GM23338 (cell line): ENCODE results near the gene AADAC. TPM values are rescaled to one million over a fixed set of nuclear protein-coding genes. Genes with fewer than 3 reads are reported as not detected.

Experiments
- ATAC-seq: fragments of 200-7000 bp; cut with Tn5 transposase; 3 replicates; pipeline ENCODE4 v1.9.1; 2020
- DNase-seq: peaks from one replicate; pipeline ENCODE4 v3.0.0-alpha.2; 2015; ENCODE audit warnings: low spot score
- H2AFZ ChIP-seq: fragments of 200-600 bp; sonication (generic); 2 replicates; pipeline ENCODE4 v1.8.0; 2016; ENCODE audit warnings: antibody characterized with exemption, mild to moderate bottlenecking, moderate library complexity
- H3F3A ChIP-seq: fragments of 200-600 bp; sonication (generic); replicated peaks from 2 replicates; pipeline ENCODE4 v1.8.0; 2017; ENCODE audit warnings: antibody characterized with exemption, mixed run types, low read depth
- H3K27ac ChIP-seq: fragments of 200-600 bp; sonication (generic); 2 replicates; pipeline ENCODE4 v1.6.1; 2016; ENCODE audit warnings: low read depth
- H3K27me3 ChIP-seq: fragments of 200-600 bp; sonication (generic); 2 replicates; pipeline ENCODE4 v1.8.0; 2016; ENCODE audit warnings: mild to moderate bottlenecking, mixed run types, moderate library complexity; ENCODE audit not compliant: insufficient read depth
- H3K36me3 ChIP-seq: fragments of 200-600 bp; sonication (generic); 2 replicates; pipeline ENCODE4 v1.8.0; 2016; ENCODE audit warnings: mild to moderate bottlenecking; ENCODE audit not compliant: insufficient read depth
- H3K4me1 ChIP-seq: fragments of 200-600 bp; sonication (generic); 2 replicates; pipeline ENCODE4 v1.8.0; 2016; ENCODE audit warnings: mild to moderate bottlenecking, moderate library complexity; ENCODE audit not compliant: insufficient read depth
- H3K4me2 ChIP-seq: fragments of 200-600 bp; sonication (generic); 2 replicates; pipeline ENCODE4 v1.7.1; 2017; ENCODE audit warnings: mixed run types
- H3K4me3 ChIP-seq: fragments of 200-600 bp; sonication (generic); 2 replicates; pipeline ENCODE4 v1.6.1; 2016; ENCODE audit warnings: mixed run types
- H3K79me2 ChIP-seq: fragments of 200-600 bp; sonication (generic); replicated peaks from 2 replicates; pipeline ENCODE4 v1.8.0; 2017; ENCODE audit warnings: mild to moderate bottlenecking; ENCODE audit not compliant: insufficient read depth
- H3K9me2 ChIP-seq: fragments of 200-600 bp; sonication (generic); 2 replicates; pipeline ENCODE4 v1.8.0; 2017; ENCODE audit not compliant: insufficient read depth
- H4K20me1 ChIP-seq: fragments of 200-600 bp; sonication (generic); replicated peaks from 2 replicates; pipeline ENCODE4 v1.8.0; 2017; ENCODE audit warnings: mild to moderate bottlenecking; ENCODE audit not compliant: insufficient read depth
- H3K27ac Mint-ChIP-seq: 2 replicates; pipeline ENCODE4 v1.8.0; 2020; ENCODE audit warnings: inconsistent platforms, mild to moderate bottlenecking, moderate library complexity, mixed read lengths
- H3K27me3 Mint-ChIP-seq: 3 replicates; pipeline ENCODE4 v1.8.0; 2022; ENCODE audit warnings: low read depth, mild to moderate bottlenecking, moderate library complexity, mixed read lengths, inconsistent platforms; ENCODE audit not compliant: insufficient read depth, poor library complexity
- H3K36me3 Mint-ChIP-seq: 3 replicates; pipeline ENCODE4 v1.8.0; 2021; ENCODE audit warnings: low read depth, mild to moderate bottlenecking, inconsistent platforms, moderate library complexity, mixed read lengths
- H3K4me1 Mint-ChIP-seq: 3 replicates; pipeline ENCODE4 v1.8.0; 2020; ENCODE audit warnings: mild to moderate bottlenecking, inconsistent platforms, mixed read lengths
- H3K4me3 Mint-ChIP-seq: 3 replicates; pipeline ENCODE4 v1.8.0; 2021; ENCODE audit warnings: moderate library complexity, mild to moderate bottlenecking, inconsistent platforms, mixed read lengths
- H3K9me3 Mint-ChIP-seq: 3 replicates; pipeline ENCODE4 v1.8.0; 2020; ENCODE audit warnings: moderate library complexity, mild to moderate bottlenecking, inconsistent platforms, mixed read lengths
- CREB1 ChIP-seq: fragments of 250-450 bp; sonication (Bioruptor Pico); IDR thresholded peaks from 2 replicates; pipeline ENCODE4 v1.5.0; 2020; ENCODE audit warnings: low read depth, mild to moderate bottlenecking, moderate library complexity
- EZH2phosphoT487 ChIP-seq: fragments of 200-600 bp; sonication (generic); IDR thresholded peaks from one replicate; pipeline ENCODE4 v1.8.1; 2018; ENCODE audit warnings: antibody characterized with exemption; ENCODE audit not compliant: unreplicated experiment
- NANOG ChIP-seq: IDR thresholded peaks from 2 replicates; pipeline ENCODE4 v1.6.1; 2016; ENCODE audit warnings: antibody characterized with exemption, borderline replicate concordance
- POLR2AphosphoS5 ChIP-seq: IDR thresholded peaks from 2 replicates; pipeline ENCODE4 v1.6.1; 2016; ENCODE audit warnings: antibody characterized with exemption, low read depth
- STAT1 ChIP-seq: IDR thresholded peaks from one replicate; pipeline ENCODE4 v1.6.1; 2016; ENCODE audit warnings: antibody characterized with exemption; ENCODE audit not compliant: unreplicated experiment
- ZNF331 ChIP-seq: fragments of 250-450 bp; sonication (Bioruptor Pico); IDR thresholded peaks from 2 replicates; pipeline ENCODE4 v1.5.0; 2020; ENCODE audit warnings: low read depth, mild to moderate bottlenecking, moderate library complexity
- polyA plus RNA-seq: library from polyadenylated mRNA; unstranded; fragments of >200 nt; fragmentation: Nextera tagmentation; extraction: Ambion mirVana; gene quantifications from 2 replicates; pipeline ENCODE4 v1.2.1, GENCODE V29; 2016
- total RNA-seq: library from RNA; depleted of rRNA; stranded (reverse); fragments of >200 nt; shearing (Covaris generic); gene quantifications from 2 replicates; pipeline ENCODE4 v1.2.3, GENCODE V29; 2014
- TF ChIP-seq, protein P1 (sequence below): fragments of 250-450 bp; sonication (Bioruptor Pico); IDR thresholded peaks from 2 replicates; pipeline ENCODE4 v1.5.0; 2020; ENCODE audit warnings: mild to moderate bottlenecking, moderate library complexity
- TF ChIP-seq, protein P2 (sequence below), 2 experiments: fragments of 200-600 bp in 1 of 2; sonication (generic) in 1 of 2; conservative IDR thresholded peaks; 2 replicates each; pipeline versions ENCODE4 v1.5.1 to v1.6.1; 2016 to 2017; ENCODE audit warnings: antibody characterized with exemption in 2 of 2, low read depth in 2 of 2, mild to moderate bottlenecking in 2 of 2, moderate library complexity in 1 of 2
- TF ChIP-seq, protein P3 (sequence below): IDR thresholded peaks from one replicate; pipeline ENCODE4 v1.6.1; 2018; ENCODE audit warnings: antibody characterized with exemption; ENCODE audit not compliant: unreplicated experiment

Gene AADAC
- total and polyA plus RNA-seq, 2 experiments from 2014 or later = not detected

DNA sequence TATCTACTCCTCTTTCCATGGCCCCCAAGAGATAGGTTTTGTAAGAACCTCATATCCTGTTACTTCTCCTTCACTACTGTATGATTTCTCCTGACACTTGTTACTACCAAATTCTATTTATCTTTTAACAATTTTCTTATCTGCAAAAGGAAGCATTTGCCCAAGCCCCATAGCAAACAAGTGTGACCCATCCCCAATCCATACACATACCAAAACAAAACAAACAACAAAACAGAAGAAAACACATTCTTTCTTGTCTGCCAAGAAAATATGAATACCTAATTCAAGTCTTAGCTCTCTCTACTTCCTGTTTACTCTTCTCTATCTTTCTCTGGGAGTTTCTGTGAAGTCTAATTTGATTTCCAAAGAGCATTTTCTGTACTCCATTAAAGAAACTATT, 39.0 kb upstream of the AADAC start:
- no peak overlapping the region for H3K4me2 ChIP-seq
- H3K27me3 Mint-ChIP-seq = no peaks in the 10 kb centered on the region
- no peak for TF ChIP-seq CREB1 (CRISPR knock-in tag)
- peak overlapping the region; percentile 81; the same call in 1 of the 2 replicates for H2AFZ ChIP-seq
- H3K27ac Mint-ChIP-seq = no peak overlapping the region; the same call in 1 of the 2 replicates
- ATAC-seq (no peak), DNase-seq (no peak)
- no peak overlapping the region for H3K4me3 Mint-ChIP-seq
- no peaks in the 10 kb centered on the region for H3K9me2 ChIP-seq
- no peak overlapping the region for H3K27ac ChIP-seq
- H3F3A ChIP-seq = no peaks in the 10 kb centered on the region
- peaks cover 5% of the 10 kb centered on the region for H3K4me1 ChIP-seq
- no peaks in the 10 kb centered on the region for H4K20me1 ChIP-seq
- H3K4me3 ChIP-seq = no peak overlapping the region
- no peaks in the 10 kb centered on the region for H3K79me2 ChIP-seq
- no peaks in the 10 kb centered on the region for H3K27me3 ChIP-seq
- H3K9me3 Mint-ChIP-seq = no peaks in the 10 kb centered on the region
- no peaks in the 10 kb centered on the region for H3K36me3 Mint-ChIP-seq
- H3K4me1 Mint-ChIP-seq = peaks cover 4% of the 10 kb centered on the region; the same call in 2 of the 3 replicates
- H3K36me3 ChIP-seq = no peaks in the 10 kb centered on the region

DNA sequence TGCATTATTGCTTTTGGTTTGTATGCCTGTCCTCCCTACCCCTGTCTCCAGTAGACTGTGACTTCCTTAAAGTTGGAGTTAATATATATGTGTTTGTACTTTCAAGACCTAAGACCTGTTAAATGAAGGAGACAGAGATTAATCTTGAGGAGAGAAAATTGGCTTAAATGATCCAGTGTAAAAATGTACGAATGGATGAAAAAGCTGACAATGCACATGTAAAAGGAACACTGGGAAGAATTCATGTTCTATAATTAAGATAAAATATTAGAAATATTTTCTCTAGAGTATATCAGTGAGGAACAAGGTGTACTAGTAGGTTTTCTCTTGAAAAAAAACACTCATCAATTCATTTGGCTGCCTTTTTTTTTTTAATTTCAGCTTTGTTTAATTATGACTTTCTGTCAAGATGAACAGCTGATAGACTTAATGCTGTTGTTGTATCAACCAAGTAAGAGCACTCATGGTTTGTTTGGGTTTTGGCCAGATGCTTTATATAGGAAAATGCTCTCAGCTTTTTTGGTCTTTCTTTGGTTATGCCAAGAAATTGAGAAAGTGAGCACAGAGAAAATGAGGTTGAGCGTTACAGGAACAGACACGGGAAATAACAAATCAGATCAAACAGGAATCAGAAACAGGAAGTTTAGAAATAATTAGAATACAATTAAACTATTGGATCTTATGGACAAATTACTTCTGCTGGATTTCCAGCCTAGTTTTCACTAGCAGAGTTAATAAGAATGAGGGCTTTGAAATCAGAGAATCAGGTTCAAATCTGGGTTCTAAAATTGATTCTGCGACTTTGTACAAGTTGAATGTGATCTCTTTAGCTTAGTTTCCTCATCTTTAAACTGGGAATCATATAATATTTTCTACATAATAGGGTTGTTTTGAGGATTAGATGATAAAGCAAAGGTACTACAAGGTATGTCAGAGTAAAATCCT, 38.3 kb upstream of the AADAC start:
- peaks cover 5% of the 10 kb centered on the region for H3K4me1 ChIP-seq
- peaks cover 4% of the 10 kb centered on the region; the same call in 2 of the 3 replicates for H3K4me1 Mint-ChIP-seq
- no peak overlapping the region; the same call in 1 of the 2 replicates for H3K27ac Mint-ChIP-seq
- no peaks in the 10 kb centered on the region for H3K27me3 Mint-ChIP-seq
- H3K36me3 Mint-ChIP-seq = no peaks in the 10 kb centered on the region
- H3K4me2 ChIP-seq = no peak overlapping the region
- DNase-seq = no peak
- H2AFZ ChIP-seq = peak overlapping the region; percentile 81; the same call in 1 of the 2 replicates
- H3K36me3 ChIP-seq = no peaks in the 10 kb centered on the region
- no peaks in the 10 kb centered on the region for H3F3A ChIP-seq
- no peaks in the 10 kb centered on the region for H4K20me1 ChIP-seq
- no peaks in the 10 kb centered on the region for H3K9me2 ChIP-seq
- H3K4me3 Mint-ChIP-seq = no peak overlapping the region
- H3K9me3 Mint-ChIP-seq = no peaks in the 10 kb centered on the region
- ATAC-seq = no peak
- no peak overlapping the region for H3K27ac ChIP-seq
- H3K4me3 ChIP-seq = no peak overlapping the region
- no peaks in the 10 kb centered on the region for H3K27me3 ChIP-seq
- no peaks in the 10 kb centered on the region for H3K79me2 ChIP-seq
- TF ChIP-seq, protein P1, sequence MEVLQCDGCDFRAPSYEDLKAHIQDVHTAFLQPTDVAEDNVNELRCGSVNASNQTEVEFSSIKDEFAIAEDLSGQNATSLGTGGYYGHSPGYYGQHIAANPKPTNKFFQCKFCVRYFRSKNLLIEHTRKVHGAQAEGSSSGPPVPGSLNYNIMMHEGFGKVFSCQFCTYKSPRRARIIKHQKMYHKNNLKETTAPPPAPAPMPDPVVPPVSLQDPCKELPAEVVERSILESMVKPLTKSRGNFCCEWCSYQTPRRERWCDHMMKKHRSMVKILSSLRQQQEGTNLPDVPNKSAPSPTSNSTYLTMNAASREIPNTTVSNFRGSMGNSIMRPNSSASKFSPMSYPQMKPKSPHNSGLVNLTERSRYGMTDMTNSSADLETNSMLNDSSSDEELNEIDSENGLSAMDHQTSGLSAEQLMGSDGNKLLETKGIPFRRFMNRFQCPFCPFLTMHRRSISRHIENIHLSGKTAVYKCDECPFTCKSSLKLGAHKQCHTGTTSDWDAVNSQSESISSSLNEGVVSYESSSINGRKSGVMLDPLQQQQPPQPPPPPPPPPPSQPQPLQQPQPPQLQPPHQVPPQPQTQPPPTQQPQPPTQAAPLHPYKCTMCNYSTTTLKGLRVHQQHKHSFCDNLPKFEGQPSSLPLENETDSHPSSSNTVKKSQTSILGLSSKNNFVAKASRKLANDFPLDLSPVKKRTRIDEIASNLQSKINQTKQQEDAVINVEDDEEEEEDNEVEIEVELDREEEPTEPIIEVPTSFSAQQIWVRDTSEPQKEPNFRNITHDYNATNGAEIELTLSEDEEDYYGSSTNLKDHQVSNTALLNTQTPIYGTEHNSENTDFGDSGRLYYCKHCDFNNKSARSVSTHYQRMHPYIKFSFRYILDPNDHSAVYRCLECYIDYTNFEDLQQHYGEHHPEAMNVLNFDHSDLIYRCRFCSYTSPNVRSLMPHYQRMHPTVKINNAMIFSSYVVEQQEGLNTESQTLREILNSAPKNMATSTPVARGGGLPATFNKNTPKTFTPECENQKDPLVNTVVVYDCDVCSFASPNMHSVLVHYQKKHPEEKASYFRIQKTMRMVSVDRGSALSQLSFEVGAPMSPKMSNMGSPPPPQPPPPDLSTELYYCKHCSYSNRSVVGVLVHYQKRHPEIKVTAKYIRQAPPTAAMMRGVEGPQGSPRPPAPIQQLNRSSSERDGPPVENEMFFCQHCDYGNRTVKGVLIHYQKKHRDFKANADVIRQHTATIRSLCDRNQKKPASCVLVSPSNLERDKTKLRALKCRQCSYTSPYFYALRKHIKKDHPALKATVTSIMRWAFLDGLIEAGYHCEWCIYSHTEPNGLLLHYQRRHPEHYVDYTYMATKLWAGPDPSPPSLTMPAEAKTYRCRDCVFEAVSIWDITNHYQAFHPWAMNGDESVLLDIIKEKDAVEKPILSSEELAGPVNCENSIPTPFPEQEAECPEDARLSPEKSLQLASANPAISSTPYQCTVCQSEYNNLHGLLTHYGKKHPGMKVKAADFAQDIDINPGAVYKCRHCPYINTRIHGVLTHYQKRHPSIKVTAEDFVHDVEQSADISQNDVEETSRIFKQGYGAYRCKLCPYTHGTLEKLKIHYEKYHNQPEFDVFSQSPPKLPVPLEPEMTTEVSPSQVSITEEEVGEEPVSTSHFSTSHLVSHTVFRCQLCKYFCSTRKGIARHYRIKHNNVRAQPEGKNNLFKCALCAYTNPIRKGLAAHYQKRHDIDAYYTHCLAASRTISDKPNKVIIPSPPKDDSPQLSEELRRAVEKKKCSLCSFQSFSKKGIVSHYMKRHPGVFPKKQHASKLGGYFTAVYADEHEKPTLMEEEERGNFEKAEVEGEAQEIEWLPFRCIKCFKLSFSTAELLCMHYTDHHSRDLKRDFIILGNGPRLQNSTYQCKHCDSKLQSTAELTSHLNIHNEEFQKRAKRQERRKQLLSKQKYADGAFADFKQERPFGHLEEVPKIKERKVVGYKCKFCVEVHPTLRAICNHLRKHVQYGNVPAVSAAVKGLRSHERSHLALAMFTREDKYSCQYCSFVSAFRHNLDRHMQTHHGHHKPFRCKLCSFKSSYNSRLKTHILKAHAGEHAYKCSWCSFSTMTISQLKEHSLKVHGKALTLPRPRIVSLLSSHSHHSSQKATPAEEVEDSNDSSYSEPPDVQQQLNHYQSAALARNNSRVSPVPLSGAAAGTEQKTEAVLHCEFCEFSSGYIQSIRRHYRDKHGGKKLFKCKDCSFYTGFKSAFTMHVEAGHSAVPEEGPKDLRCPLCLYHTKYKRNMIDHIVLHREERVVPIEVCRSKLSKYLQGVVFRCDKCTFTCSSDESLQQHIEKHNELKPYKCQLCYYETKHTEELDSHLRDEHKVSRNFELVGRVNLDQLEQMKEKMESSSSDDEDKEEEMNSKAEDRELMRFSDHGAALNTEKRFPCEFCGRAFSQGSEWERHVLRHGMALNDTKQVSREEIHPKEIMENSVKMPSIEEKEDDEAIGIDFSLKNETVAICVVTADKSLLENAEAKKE (CRISPR knock-in tag) = no peak
- TF ChIP-seq NANOG = no peak
- TF ChIP-seq, protein P2, sequence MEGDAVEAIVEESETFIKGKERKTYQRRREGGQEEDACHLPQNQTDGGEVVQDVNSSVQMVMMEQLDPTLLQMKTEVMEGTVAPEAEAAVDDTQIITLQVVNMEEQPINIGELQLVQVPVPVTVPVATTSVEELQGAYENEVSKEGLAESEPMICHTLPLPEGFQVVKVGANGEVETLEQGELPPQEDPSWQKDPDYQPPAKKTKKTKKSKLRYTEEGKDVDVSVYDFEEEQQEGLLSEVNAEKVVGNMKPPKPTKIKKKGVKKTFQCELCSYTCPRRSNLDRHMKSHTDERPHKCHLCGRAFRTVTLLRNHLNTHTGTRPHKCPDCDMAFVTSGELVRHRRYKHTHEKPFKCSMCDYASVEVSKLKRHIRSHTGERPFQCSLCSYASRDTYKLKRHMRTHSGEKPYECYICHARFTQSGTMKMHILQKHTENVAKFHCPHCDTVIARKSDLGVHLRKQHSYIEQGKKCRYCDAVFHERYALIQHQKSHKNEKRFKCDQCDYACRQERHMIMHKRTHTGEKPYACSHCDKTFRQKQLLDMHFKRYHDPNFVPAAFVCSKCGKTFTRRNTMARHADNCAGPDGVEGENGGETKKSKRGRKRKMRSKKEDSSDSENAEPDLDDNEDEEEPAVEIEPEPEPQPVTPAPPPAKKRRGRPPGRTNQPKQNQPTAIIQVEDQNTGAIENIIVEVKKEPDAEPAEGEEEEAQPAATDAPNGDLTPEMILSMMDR (conservative IDR thresholded peaks at IDR 0.05; ENCODE audit: low read depth in 2 of 2) = no peak
- TF ChIP-seq, protein P3, sequence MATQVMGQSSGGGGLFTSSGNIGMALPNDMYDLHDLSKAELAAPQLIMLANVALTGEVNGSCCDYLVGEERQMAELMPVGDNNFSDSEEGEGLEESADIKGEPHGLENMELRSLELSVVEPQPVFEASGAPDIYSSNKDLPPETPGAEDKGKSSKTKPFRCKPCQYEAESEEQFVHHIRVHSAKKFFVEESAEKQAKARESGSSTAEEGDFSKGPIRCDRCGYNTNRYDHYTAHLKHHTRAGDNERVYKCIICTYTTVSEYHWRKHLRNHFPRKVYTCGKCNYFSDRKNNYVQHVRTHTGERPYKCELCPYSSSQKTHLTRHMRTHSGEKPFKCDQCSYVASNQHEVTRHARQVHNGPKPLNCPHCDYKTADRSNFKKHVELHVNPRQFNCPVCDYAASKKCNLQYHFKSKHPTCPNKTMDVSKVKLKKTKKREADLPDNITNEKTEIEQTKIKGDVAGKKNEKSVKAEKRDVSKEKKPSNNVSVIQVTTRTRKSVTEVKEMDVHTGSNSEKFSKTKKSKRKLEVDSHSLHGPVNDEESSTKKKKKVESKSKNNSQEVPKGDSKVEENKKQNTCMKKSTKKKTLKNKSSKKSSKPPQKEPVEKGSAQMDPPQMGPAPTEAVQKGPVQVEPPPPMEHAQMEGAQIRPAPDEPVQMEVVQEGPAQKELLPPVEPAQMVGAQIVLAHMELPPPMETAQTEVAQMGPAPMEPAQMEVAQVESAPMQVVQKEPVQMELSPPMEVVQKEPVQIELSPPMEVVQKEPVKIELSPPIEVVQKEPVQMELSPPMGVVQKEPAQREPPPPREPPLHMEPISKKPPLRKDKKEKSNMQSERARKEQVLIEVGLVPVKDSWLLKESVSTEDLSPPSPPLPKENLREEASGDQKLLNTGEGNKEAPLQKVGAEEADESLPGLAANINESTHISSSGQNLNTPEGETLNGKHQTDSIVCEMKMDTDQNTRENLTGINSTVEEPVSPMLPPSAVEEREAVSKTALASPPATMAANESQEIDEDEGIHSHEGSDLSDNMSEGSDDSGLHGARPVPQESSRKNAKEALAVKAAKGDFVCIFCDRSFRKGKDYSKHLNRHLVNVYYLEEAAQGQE = no peak
- TF ChIP-seq ZNF331 (CRISPR knock-in tag) = no peak
- TF ChIP-seq STAT1 = no peak
- no peak for TF ChIP-seq EZH2phosphoT487
- TF ChIP-seq POLR2AphosphoS5 = no peak
